HT1080 (cell line): ENCODE measurements around the gene STN1. TPM values are rescaled to one million over a fixed set of nuclear protein-coding genes. Genes with fewer than 3 reads are reported as not detected.

Experiments
- total RNA-seq: library from RNA; depleted of rRNA; stranded (reverse); fragments of >200 nt; shearing (Covaris generic); gene quantifications from 2 replicates; pipeline ENCODE4 v1.2.3, GENCODE V29; 2014; rRNA removed

The STN1 gene
- total RNA-seq, 1 experiment from 2014 or later, result 35.9 TPM

Other genes starting within 250 kb of the STN1 start
- gene SH3PXD2A, start 62.6 kb downstream of the STN1 start, total RNA-seq, result 4.1 and 5.8 TPM in 2 replicates
- 31.6 TPM in 2 replicates for gene SLK, start 49.0 kb upstream of the STN1 start, total RNA-seq
- gene COL17A1, start 167.7 kb upstream of the STN1 start, total RNA-seq, result 14.2 and 17.7 TPM in 2 replicates
- gene SFR1, start 204.0 kb upstream of the STN1 start, total RNA-seq, result 16.3 and 17.3 TPM in 2 replicates